Naive thymus-derived CD4-positive, alpha-beta T cell (primary cell): ENCODE measurements around the gene ATG5. TPM values are rescaled to one million over a fixed set of nuclear protein-coding genes. Genes with fewer than 3 reads are reported as not detected.

Experiments used
- ATAC-seq: fragments of 150-1000 bp; cut with Tn5 transposase; 2 replicates; pipeline ENCODE4 v1.10.0; 2021; ENCODE audit warnings: mild to moderate bottlenecking, moderate library complexity
- CTCF ChIA-PET: fragments of 350-600 bp; sonication (Branson Sonifier 250); formaldehyde crosslinking; loops from one replicate; lab custom pipeline; 2021; ENCODE audit warnings: antibody characterized with exemption; lab: Charles Lee
- POLR2A ChIA-PET: fragments of 350-600 bp; sonication (Branson Sonifier 250); formaldehyde crosslinking; loops from one replicate; lab custom pipeline; 2021; ENCODE audit warnings: antibody characterized with exemption, inconsistent platforms; lab: Charles Lee
- DNase-seq, 9 donors: peaks; one replicate each; pipeline versions ENCODE4 v3.0.0 to v3.0.0-alpha.2; 2020 to 2022; ENCODE audit warnings: mixed read lengths in 1 of 9
- H3K27ac ChIP-seq: one replicate; pipeline ENCODE4 v1.7.0; 2013; ENCODE audit warnings: mild to moderate bottlenecking, low read depth, low read length, moderate library complexity
- H3K27me3 ChIP-seq, 2 donors: one replicate each; pipeline ENCODE4 v1.7.0; 2013; ENCODE audit warnings: low read length in 2 of 2, mild to moderate bottlenecking in 2 of 2, moderate library complexity in 2 of 2; ENCODE audit not compliant: control insufficient read depth in 2 of 2, insufficient read depth in 2 of 2
- H3K36me3 ChIP-seq, 3 experiments: 1 replicate in 2 of 3; 2 replicates in 1 of 3; pipeline ENCODE4 v1.7.0; 2013; ENCODE audit warnings: low read length in 3 of 3, mild to moderate bottlenecking in 3 of 3, moderate library complexity in 1 of 3; ENCODE audit not compliant: insufficient read depth in 3 of 3, control insufficient read depth in 2 of 3
- H3K4me1 ChIP-seq, 2 donors: one replicate each; pipeline ENCODE4 v1.7.0; 2013; ENCODE audit warnings: low read length in 2 of 2, mild to moderate bottlenecking in 2 of 2, moderate library complexity in 1 of 2; ENCODE audit not compliant: control insufficient read depth in 2 of 2, insufficient read depth in 2 of 2
- H3K4me3 ChIP-seq: 2 replicates; pipeline ENCODE4 v1.7.0; 2013; ENCODE audit warnings: mild to moderate bottlenecking, low read length
- H3K9me3 ChIP-seq, 3 experiments: 1 replicate in 2 of 3; 2 replicates in 1 of 3; pipeline ENCODE4 v1.7.0; 2013; ENCODE audit warnings: low read length in 3 of 3; ENCODE audit not compliant: control insufficient read depth in 2 of 3
- H3K27ac Mint-ChIP-seq, 9 donors: one replicate each; pipeline ENCODE4 v1.8.0; 2020 to 2022; ENCODE audit warnings: mixed read lengths in 9 of 9, mild to moderate bottlenecking in 8 of 9, moderate library complexity in 5 of 9, inconsistent platforms in 2 of 9
- H3K27me3 Mint-ChIP-seq, 5 donors: one replicate each; pipeline ENCODE4 v1.8.0; 2021 to 2022; ENCODE audit warnings: mixed read lengths in 5 of 5, mild to moderate bottlenecking in 1 of 5
- H3K36me3 Mint-ChIP-seq, 5 donors: one replicate each; pipeline ENCODE4 v1.8.0; 2020 to 2022; ENCODE audit warnings: mixed read lengths in 5 of 5, mild to moderate bottlenecking in 3 of 5, inconsistent platforms in 1 of 5
- H3K4me1 Mint-ChIP-seq, 7 donors: one replicate each; pipeline ENCODE4 v1.8.0; 2020 to 2022; ENCODE audit warnings: mixed read lengths in 7 of 7, mild to moderate bottlenecking in 3 of 7, inconsistent platforms in 1 of 7
- H3K4me3 Mint-ChIP-seq, 10 donors: one replicate each; pipeline ENCODE4 v1.8.0; 2020 to 2022; ENCODE audit warnings: mild to moderate bottlenecking in 10 of 10, mixed read lengths in 10 of 10, moderate library complexity in 6 of 10, inconsistent platforms in 2 of 10
- H3K9me3 Mint-ChIP-seq, 11 donors: one replicate each; pipeline ENCODE4 v1.8.0; 2020 to 2022; ENCODE audit warnings: mixed read lengths in 11 of 11, mild to moderate bottlenecking in 4 of 11, inconsistent platforms in 1 of 11, moderate library complexity in 1 of 11
- intact Hi-C, 2 donors: fragments of 100-400 bp; cut with micrococcal nuclease; formaldehyde crosslinking; loops; one replicate each; pipeline ENCODE4 v1.15.1; 2023
- polyA plus RNA-seq, 2 donors: library from polyadenylated mRNA; unstranded; fragments of 300-500 nt; fragmentation: Illumina TruSeq; gene quantifications; one replicate each; pipeline ENCODE4 v1.2.3, GENCODE V29; 2021
- total RNA-seq, 6 experiments: library from RNA in 5 of 6; stranded (reverse) in 5 of 6; gene quantifications; 1 replicate in 5 of 6; 2 replicates in 1 of 6; pipeline ENCODE4 v1.2.3 and lab custom pipeline; 2021 to 2026

Gene ATG5
- total RNA-seq: 10 to 100 TPM; 24.0 to 30.9 (median 27.0) TPM
- polyA plus RNA-seq: 10 to 100 TPM; 31.5 to 32.9 TPM
- 29.6 reads per million, percentile 59 among the genes with 10 or more reads in this experiment for total RNA-seq (lab: John Stamatoyannopoulos, UW)

DNA sequence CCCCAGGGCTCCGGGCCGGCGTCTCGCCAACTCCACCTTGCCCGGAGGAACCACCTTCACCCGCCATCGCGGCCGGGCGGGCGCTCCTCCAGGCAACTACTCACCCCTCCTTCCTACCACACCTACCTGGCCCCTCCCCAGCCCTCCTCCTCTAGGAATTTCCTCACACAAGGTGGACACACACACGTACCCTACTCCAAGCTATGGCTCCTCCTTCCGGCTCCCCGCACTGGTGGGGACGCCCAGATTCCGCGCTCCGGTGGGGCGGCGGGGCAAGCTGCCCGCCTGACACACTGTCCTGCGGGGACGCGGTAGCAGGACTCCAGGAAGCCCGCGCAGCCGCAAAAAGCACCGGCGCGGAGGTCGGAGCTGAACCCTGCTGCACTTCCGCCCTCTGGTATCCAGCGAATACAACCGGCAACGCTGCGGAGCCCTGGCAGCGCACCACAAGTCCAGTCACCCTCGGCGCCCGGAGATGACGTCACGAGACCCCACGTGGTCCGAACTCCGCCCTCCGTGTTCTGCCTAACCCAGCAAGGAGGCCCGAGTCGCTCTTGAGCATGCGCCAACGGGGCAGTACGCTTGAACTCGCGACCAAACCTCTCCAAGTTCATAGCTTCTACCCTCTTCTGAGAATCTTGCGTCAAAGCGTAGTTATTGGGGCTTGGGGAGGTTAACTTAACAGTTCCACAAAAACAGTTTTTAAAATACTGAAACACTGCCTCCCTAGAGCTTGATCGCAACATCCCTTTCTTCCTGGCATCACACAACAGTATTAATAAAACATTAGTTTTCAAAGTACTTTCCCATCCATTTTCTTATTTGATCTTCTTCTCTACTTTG is at the start of gene ATG5:
Gene ATG5 (minus strand): TSS at position 425 of the 843 bp plus-strand sequence. CDS start 9,552 bp downstream, outside the sequence.
- no peaks in the 10 kb centered on the region for H3K27me3 ChIP-seq
- peaks cover 0 to 5% (median 0%) of the 10 kb centered on the region in 3 experiments for H3K36me3 ChIP-seq
- peak within 1 kb of the TSS; percentile 95 to 100 (median 98) for H3K27ac Mint-ChIP-seq
- peak within 1 kb of the TSS; percentile 99 for H3K4me3 ChIP-seq
- no peaks in the 10 kb centered on the region for H3K9me3 ChIP-seq
- DNase-seq (peak; percentile 99), ATAC-seq (peak; percentile 98)
- intact Hi-C loops: loop anchor here (1.0 to 10.0 kb wide), 19 partner anchors 35 to 1939 kb away; partner anchors contain the start of genes MTRES1 (in 2 of the 2), PREP (in 2 of the 2), QRSL1 (in 2 of the 2) and RTN4IP1 (in 2 of the 2)
- H3K4me3 Mint-ChIP-seq: peak within 1 kb of the TSS; percentile 96 to 100 (median 98)
- H3K9me3 Mint-ChIP-seq: peaks cover 0 to 4% (median 0%) of the 10 kb centered on the region in 11 donors
- ChIA-PET CTCF (interaction anchor here (1.8 kb wide), 1 partner anchor 10 kb away, joined by 11 read pairs; no protein-coding TSS in a partner anchor), POLR2A (interaction anchor here (0.5 to 1.5 kb wide), 8 partner anchors 10 to 1631 kb away, joined by 3 to 15 read pairs (median 4); partner anchors contain the start of gene MTRES1)
- peaks cover 13 to 30% (median 17%) of the 10 kb centered on the region in 5 donors for H3K27me3 Mint-ChIP-seq
- peaks cover 16 to 24% of the 10 kb centered on the region in 2 donors for H3K4me1 ChIP-seq
- H3K36me3 Mint-ChIP-seq: peaks cover 0 to 16% (median 5%) of the 10 kb centered on the region in 5 donors
- H3K4me1 Mint-ChIP-seq: peaks cover 33 to 56% (median 46%) of the 10 kb centered on the region in 7 donors
- H3K27ac ChIP-seq: peak within 1 kb of the TSS; percentile 95

DNA sequence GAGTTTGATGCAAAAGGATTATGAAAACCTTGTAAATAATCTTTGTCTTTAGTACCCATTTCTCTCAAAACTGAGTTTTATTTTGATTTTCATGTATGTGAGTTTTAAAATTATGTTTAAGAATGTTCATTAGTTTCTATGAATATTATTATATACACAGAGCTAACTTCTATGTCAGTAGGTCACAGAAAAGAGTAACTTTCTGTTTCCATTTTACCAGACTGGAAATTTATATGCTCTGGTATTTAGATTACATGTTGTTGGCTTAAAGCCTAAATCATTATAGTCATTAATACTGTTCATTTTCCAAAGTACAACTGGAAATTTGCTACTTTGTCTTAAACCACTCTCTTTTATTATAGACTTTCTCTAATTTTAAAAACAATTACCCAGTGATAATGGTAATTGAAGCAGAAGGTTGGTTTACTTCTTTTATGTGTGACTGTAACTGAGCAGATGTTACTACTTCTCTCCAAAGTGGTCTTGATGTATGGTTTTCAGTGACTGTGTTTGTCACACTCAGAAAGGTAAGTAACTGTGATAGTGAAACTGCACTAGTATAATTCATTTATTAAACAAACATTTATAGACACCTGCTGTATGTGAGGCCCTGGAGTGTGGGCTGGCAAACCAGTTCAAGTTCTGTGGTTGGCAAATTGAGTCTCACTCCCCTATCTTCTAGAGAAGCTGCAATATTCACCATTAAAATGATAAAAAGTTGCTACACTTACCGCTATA is 48.1 kb upstream of the ATG5 start:
- H3K36me3 Mint-ChIP-seq: no peaks in the 10 kb centered on the region
- peak overlapping the region in 1 of 10 donors; percentile 76 for H3K4me3 Mint-ChIP-seq
- H3K9me3 Mint-ChIP-seq: no peaks in the 10 kb centered on the region
- Histone ChIP-seq H3K4me3 (no peak overlapping the region), H3K9me3 (no peaks in the 10 kb centered on the region), H3K4me1 (no peaks in the 10 kb centered on the region), H3K36me3 (no peaks in the 10 kb centered on the region), H3K27ac (no peak overlapping the region), H3K27me3 (peaks cover 0 to 4% of the 10 kb centered on the region in 2 donors)
- DNase-seq (no peak), ATAC-seq (no peak)
- H3K27ac Mint-ChIP-seq: no peak overlapping the region
- ChIA-PET POLR2A (no interaction called here), CTCF (no interaction called here)
- peaks cover 0 to 14% (median 0%) of the 10 kb centered on the region in 7 donors for H3K4me1 Mint-ChIP-seq
- intact Hi-C loops: no loop called here
- H3K27me3 Mint-ChIP-seq: peaks cover 0 to 23% (median 5%) of the 10 kb centered on the region in 5 donors

GRCh38 chr6:106372838-106373501 is 47.4 kb upstream of the ATG5 start:
- no peaks in the 10 kb centered on the region for H3K36me3 ChIP-seq
- H3K4me3 ChIP-seq: no peak overlapping the region
- Mint-ChIP-seq H3K27ac (peak overlapping the region in 1 of 9 donors; percentile 63), H3K9me3 (no peaks in the 10 kb centered on the region), H3K4me3 (peak overlapping the region in 1 of 10 donors; percentile 76), H3K27me3 (peaks cover 0 to 16% (median 4%) of the 10 kb centered on the region in 5 donors), H3K36me3 (no peaks in the 10 kb centered on the region), H3K4me1 (peaks cover 0 to 14% (median 0%) of the 10 kb centered on the region in 7 donors)
- ChIA-PET POLR2A (no interaction called here), CTCF (no interaction called here)
- intact Hi-C loops: no loop called here
- ATAC-seq: no peak
- no peaks in the 10 kb centered on the region for H3K9me3 ChIP-seq
- H3K4me1 ChIP-seq: no peaks in the 10 kb centered on the region
- DNase-seq: no peak
- no peak overlapping the region for H3K27ac ChIP-seq
- H3K27me3 ChIP-seq: no peaks in the 10 kb centered on the region

- H3K27ac Mint-ChIP-seq: no peak overlapping the region
- Histone ChIP-seq H3K4me3 (no peak overlapping the region), H3K4me1 (no peaks in the 10 kb centered on the region), H3K27ac (no peak overlapping the region), H3K27me3 (no peaks in the 10 kb centered on the region), H3K36me3 (no peaks in the 10 kb centered on the region), H3K9me3 (no peaks in the 10 kb centered on the region)
- no peak for DNase-seq
- H3K4me1 Mint-ChIP-seq: peaks cover 0 to 14% (median 0%) of the 10 kb centered on the region in 7 donors
- ATAC-seq: no peak
- ChIA-PET POLR2A (no interaction called here), CTCF (interaction anchor here (1.4 kb wide), 1 partner anchor 9 kb away, joined by 6 read pairs; the partner anchor contains the start of gene CRYBG1)
- no peaks in the 10 kb centered on the region for H3K9me3 Mint-ChIP-seq
- intact Hi-C loops: no loop called here
- H3K36me3 Mint-ChIP-seq: no peaks in the 10 kb centered on the region
- peaks cover 4 to 14% (median 13%) of the 10 kb centered on the region in 5 donors for H3K27me3 Mint-ChIP-seq
- H3K4me3 Mint-ChIP-seq: no peak overlapping the region
Measured at GRCh38 chr6:106370639-106371038, 45.1 kb upstream of the ATG5 start.

GRCh38 chr6:106369739-106370138 is 44.2 kb upstream of the ATG5 start:
- peaks cover 4 to 13% (median 8%) of the 10 kb centered on the region in 5 donors for H3K27me3 Mint-ChIP-seq
- POLR2A ChIA-PET: no interaction called here

More at GRCh38 chr6:106369739-106370138, 44.2 kb upstream of the ATG5 start:
- H3K27ac ChIP-seq: no peak overlapping the region
- CTCF ChIA-PET: interaction anchor here (1.0 kb wide), 1 partner anchor 10 kb away, joined by 3 read pairs; no protein-coding TSS in a partner anchor
- no peaks in the 10 kb centered on the region for H3K9me3 Mint-ChIP-seq
- H3K27ac Mint-ChIP-seq: no peak overlapping the region
- H3K36me3 Mint-ChIP-seq: no peaks in the 10 kb centered on the region
- DNase-seq (no peak), ATAC-seq (no peak)
- no peak overlapping the region for H3K4me3 ChIP-seq
- no peaks in the 10 kb centered on the region for H3K36me3 ChIP-seq
- H3K27me3 ChIP-seq: no peaks in the 10 kb centered on the region
- H3K4me1 Mint-ChIP-seq: peaks cover 0 to 14% (median 0%) of the 10 kb centered on the region in 7 donors
- intact Hi-C loops: loop anchor here in 1 of 2 donors (10.0 kb wide), 1 partner anchor 195 kb away; no protein-coding TSS in a partner anchor
- no peak overlapping the region for H3K4me3 Mint-ChIP-seq
- no peaks in the 10 kb centered on the region for H3K9me3 ChIP-seq
- H3K4me1 ChIP-seq: no peaks in the 10 kb centered on the region
